Measurements from ENCODE around the gene ANKHD1.
"Not testable (repeated sequence)": the region's sequence is repeated elsewhere in the genome, so short reads cannot be mapped to it uniquely, and the experiment has no call there.

Gene ANKHD1

DNA sequence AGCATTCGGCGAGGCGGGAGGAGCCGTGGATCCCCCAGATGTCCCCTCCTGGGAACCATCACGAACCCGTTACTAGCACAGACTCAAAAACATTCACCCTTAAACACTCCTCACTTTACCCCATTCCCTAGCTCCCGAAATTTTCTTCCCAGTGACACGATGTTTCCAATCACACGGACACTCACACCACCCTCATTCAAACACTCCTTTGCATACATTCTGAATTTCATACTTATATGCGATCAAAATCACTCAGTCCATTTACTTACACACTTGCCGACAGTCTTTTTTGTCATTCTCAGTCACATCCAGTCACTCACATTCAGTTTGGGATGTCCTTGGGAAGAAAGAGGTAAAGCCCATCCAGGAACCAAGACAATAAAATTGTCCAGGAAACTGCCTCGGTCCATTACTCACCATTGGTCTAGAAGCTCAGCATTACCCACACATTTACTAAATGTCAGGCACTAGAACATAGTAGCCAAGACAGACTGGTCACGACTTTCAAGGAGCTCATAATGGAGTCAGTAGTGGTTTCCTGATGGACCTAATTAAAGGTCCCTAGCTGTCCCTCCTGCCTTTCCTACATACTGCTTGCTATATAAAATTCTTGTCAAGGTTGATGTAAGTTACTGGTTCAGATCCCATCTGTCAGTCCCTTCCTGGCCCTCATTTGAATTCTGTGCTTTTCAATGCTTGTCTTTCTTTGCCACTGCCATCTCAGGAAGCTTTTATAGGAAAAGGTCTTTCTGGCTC is 163.6 kb downstream of the ANKHD1 start:
- no peak for DNase-seq

DNA sequence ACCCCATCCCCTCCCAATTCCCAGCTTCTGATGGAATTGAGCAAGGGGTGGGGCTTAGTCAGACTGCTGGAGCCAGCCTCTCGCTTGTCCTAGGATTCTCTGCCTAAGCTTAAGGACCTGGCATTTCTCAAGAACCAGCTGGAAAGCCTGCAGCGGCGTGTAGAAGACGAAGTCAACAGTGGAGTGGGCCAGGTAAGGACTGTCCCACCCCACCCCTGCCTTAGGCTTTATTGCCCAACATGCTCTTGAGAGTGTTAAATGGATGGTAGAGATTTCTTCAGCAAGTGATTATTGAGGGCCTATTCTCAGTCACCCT is 164.1 kb downstream of the ANKHD1 start:
- DNase-seq: no peak

DNA sequence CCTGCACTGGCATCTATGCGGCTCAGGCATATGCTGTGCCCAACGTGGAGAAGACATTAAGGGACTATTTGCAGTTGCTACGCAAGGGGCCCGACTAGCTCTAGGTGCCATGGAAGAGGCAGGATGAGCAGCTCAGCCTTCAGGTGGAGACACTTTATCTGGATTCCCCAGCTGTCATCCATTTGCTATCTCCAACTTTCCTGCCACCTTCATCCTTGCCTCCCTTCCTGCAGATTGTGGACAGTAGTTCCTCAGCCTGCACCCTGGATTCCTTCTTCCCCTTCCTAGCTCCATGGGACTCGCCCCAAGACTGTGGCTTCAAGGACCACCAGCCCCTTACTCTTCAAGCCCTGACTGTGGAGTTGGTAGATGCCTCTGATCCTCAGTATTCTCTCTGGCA is 165.0 kb downstream of the ANKHD1 start:
- DNase-seq: no peak

DNA sequence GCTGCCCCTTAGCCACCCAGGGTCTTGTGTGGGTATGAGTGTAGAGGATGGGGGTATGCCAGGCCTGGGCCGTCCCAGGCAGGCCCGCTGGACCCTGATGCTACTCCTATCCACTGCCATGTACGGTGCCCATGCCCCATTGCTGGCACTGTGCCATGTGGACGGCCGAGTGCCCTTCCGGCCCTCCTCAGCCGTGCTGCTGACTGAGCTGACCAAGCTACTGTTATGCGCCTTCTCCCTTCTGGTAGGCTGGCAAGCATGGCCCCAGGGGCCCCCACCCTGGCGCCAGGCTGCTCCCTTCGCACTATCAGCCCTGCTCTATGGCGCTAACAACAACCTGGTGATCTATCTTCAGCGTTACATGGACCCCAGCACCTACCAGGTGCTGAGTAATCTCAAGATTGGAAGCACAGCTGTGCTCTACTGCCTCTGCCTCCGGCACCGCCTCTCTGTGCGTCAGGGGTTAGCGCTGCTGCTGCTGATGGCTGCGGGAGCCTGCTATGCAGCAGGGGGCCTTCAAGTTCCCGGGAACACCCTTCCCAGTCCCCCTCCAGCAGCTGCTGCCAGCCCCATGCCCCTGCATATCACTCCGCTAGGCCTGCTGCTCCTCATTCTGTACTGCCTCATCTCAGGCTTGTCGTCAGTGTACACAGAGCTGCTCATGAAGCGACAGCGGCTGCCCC is 165.6 kb downstream of the ANKHD1 start:
- no peak for DNase-seq

DNA sequence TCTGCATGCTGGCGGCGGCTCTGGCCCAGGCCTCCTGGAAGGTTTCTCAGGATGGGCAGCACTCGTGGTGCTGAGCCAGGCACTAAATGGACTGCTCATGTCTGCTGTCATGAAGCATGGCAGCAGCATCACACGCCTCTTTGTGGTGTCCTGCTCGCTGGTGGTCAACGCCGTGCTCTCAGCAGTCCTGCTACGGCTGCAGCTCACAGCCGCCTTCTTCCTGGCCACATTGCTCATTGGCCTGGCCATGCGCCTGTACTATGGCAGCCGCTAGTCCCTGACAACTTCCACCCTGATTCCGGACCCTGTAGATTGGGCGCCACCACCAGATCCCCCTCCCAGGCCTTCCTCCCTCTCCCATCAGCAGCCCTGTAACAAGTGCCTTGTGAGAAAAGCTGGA is 166.2 kb downstream of the ANKHD1 start:
- DNase-seq: no peak

DNA sequence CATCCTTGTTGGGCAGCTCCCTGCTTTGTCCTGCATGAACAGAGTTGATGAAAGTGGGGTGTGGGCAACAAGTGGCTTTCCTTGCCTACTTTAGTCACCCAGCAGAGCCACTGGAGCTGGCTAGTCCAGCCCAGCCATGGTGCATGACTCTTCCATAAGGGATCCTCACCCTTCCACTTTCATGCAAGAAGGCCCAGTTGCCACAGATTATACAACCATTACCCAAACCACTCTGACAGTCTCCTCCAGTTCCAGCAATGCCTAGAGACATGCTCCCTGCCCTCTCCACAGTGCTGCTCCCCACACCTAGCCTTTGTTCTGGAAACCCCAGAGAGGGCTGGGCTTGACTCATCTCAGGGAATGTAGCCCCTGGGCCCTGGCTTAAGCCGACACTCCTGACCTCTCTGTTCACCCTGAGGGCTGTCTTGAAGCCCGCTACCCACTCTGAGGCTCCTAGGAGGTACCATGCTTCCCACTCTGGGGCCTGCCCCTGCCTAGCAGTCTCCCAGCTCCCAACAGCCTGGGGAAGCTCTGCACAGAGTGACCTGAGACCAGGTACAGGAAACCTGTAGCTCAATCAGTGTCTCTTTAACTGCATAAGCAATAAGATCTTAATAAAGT is 166.9 kb downstream of the ANKHD1 start:
- DNase-seq: no peak

DNA sequence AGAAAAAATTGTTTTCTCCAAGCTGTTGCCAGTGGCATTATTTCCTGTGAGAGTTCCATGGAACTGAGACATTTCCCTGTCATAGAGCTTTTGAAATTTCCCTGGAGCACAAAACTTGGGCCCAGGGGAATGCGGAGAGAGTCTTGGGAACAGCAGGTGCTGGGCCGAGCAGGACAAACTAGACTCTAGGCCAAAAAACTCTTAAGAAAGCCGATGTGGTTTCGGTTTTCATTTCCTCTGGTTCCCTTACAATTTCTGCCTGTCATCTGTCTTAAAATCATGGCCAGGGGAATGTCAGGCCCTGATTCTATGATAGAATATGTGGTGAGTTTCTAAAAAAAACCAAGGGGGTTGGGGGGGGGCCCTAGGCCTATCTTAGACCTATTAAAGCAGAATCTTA is 167.6 kb downstream of the ANKHD1 start:
- DNase-seq: peak; percentile 47

DNA sequence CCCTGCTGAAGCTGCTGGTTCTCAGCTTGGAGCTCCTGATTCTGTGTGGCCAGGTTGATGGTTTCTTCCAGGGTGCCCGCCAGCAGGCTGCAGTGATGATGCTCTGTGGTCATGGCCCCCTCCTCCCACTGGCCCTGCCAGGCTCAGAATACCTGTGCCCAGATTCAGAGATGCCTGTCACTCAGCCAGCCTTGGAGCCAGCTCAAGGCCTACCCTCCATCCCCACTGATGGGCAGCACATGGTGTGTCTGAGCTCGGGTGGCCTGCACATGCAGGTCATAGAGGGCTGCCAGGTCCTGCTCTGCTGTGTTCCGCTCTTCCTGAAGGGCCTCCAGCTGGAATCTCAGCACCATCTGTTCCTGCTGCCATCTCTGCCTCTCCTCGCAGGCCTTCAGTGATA is 168.4 kb downstream of the ANKHD1 start:
- no peak for DNase-seq

DNA sequence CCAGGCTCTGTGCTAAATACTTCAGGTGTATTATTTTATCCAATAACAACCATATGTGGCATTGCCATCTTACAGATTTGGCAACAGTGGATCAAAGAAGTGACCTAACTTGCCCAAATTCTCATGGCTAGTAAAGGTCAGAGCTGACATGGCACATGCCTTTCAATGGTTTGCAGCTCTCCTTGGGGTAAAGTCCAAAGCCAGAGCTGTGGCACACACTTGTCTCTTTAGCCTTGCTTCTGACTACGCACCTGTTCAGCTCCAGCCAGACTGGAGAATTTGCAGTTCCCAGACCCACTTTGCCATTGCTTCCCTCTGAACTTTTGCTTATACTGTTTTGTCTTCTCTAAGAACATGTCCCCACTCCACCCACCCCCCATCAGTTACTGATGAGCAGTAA is 168.9 kb downstream of the ANKHD1 start:
- DNase-seq: no peak

DNA sequence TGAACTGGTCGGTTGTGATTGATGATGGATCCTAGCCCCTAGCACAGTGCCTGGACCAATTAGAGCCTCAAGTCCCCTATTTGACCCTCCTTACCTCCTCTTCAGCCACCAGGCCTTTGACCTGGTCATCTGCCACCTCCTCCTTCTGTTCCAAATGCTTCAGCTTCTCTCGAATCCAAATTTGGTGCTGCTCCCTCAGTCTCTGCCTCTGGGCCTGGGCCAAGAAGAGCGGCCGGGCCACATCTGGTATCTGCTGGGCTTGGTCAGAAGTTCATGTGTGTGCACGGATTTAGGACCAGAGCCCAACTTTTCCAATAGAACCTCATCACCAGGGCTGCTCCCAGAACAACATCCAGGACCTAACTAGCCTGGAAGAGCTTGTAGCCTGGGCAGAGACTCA is 169.5 kb downstream of the ANKHD1 start:
- DNase-seq: no peak

DNA sequence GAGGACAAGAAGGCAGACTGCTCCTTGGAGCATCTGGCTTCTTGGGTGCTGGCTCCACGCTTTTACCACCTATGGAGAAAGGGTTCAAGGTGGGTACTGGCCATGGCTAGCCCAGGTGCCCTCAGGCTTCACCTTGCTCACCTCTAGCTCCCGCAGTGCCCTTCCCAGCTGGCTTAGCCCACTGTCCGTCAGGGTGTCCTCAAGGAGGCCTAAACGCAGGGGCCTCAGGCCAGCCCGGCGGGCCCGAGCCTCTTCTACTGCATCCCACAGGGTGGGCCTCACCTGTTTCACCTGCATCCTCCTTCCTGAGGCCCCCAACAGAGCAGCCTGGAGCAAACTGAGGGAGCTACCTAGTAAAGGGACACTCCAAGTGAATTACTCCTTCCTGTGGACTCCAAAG is 172.1 kb downstream of the ANKHD1 start:
- DNase-seq: no peak

DNA sequence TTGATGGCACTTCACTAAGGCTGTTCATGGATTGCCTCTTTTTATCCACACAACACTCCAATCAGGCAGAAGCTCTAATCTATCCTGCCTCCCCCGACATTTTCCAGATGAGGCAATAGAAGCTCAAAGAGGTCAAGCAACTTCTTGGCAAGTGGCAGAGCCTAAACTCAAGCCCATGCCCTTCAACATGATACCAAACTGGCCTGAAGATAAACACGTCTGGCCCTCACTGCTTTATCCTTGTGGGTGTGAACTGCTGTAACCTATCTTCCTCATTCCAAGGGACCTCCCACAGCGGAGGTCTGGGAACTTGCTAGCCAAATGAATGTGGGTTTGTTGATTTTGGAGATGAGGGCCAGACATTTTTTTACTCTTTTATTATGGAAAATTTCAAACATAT is 172.5 kb downstream of the ANKHD1 start:
- DNase-seq: no peak

DNA sequence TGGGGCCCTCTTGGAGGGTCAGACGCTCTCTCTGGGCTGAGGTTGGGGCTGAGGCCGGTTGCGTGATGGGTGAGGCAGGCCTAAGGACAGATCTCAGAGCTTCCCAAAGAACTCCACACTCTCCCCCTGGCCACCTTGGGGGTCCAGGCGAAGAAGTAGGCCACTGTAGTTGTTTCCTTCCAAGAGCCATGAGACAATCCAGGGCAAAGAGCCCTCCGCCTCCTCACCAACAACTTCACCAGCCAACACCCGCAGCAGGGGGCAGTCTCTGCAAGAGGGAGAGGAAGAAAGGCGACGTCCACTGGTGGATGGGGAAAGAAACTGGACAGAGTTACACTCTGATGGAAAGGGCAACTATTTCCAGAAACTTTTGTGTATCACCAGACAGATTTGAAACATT is 173.7 kb downstream of the ANKHD1 start:
- no peak for DNase-seq

DNA sequence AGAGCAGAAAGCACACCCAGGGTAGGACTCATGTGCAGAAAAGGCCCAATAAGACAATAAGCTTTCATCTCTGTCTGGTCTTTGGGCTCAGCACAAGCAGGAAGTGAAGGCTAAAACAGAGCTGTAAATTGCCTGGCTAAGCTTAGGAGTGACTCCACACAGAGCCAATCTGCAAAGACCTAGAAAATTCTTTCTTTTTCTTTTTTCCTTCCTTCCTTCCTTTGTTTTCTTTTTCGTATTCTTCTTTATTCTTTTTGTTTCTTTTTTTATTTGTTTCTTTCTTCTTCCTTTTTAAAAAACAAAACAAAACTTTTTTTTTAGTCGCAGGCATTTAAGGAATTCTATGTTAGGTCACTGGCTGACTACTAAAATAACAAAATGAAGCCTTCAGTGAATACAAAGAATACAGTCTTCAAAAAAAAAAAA is 175.2 kb downstream of the ANKHD1 start:
- DNase-seq: no peak

DNA sequence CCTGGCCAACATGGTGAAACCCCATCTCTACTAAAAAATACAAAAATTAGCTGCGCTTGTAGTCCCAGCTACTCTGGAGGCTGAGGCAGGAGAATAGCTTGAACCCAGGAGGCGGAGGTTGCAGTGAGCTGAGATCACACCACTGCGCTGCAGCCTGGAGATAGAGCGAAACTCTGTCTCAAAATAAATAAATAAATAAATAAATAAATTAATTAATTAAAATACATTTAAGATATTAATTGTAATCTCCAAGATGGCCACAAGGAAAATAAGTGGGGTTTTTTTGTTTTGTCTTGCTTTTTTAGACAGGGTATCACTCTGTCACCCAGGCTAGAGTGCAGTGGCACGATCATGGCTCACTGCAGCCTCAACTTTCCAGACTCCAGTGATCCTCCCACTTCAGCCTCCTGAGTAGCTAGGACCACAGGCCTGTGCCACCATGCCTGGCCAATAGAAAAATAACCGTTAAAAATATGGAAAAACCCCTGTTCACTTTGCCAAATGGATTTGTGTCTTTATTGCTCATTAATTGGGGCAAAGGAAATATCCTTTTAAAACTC is 177.6 kb downstream of the ANKHD1 start:
- DNase-seq: not testable (repeated sequence)

DNA sequence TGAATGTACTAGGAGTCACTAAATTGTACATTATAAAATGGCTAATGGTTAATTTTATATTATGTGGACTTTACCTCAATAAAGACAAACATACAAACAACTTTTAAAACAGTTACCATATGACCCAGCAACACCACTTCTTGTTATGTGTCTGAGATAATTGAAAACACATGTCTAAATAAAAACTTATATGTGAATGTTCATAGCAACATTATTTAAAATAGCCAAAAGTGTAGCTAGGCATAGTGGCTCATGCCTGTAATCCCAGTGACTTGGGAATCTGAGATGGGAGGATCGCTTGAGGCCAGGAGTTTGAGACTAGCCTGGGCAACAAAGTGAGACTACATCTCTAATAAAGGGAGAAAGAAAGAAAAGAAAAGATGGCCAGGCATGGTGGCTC is 185.9 kb downstream of the ANKHD1 start:
- no peak for DNase-seq

DNA sequence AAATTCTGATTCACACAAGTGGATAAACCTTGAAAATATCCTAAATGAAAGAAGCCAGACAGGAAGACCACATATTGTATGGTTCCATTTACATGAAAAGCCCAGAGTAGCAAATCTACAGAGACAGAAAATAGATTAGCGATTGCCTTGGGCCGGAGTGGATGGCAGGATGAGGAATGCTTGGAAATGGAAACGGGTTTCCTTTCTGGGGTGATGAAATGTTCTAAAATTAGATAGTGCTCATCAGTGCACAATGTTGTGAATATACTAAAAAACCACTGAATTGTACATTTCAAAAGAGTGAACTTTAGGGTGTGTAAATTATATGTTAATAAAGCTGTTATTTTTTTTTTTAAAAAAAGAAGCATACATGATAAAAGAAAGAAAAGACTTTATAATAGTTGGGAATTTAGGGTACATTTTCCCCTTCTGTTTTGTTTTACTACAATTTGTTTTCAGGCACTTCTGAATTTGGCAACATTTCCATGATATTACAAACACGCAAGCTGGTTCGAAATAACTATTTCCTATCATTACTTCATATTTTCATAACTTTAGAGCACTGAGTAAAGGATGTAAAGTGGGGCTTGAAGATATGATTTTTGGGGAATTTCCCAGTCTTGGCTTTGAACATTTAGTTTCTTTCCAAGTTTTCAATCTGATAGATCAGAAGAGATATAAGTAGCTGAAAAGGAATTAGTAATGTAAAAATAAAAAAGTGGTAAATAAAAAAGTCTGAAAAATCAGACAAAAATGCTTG is 186.9 kb downstream of the ANKHD1 start:
- no peak for DNase-seq
